Measurements from ENCODE around the gene S100A7. TPM values are rescaled to one million over a fixed set of nuclear protein-coding genes. Genes with fewer than 3 reads are reported as not detected.

S100A7 gene
- polyA plus RNA-seq, 1 donor from 2014 or later: not detected

GRCh38 chr1:153437236-153437635 is 23.2 kb downstream of the S100A7 start:
- no peaks in the 10 kb centered on the region for H3K36me3 ChIP-seq (ENCODE audit: insufficient read depth, low read length)
- no peaks in the 10 kb centered on the region for H3K27me3 ChIP-seq (ENCODE audit: insufficient read depth, low read depth, low read length)
- no peak overlapping the region for H3K27ac ChIP-seq (ENCODE audit: low read length)
- no peaks in the 10 kb centered on the region for H3F3A ChIP-seq (ENCODE audit: insufficient read depth, low read length, poor library complexity, severe bottlenecking)
- no peaks in the 10 kb centered on the region for H4K20me1 ChIP-seq (ENCODE audit: insufficient read depth)
- H3K4me2 ChIP-seq (ENCODE audit: low read length): no peak overlapping the region
- no peaks in the 10 kb centered on the region for H3K9me2 ChIP-seq (ENCODE audit: insufficient read depth, low read length)
- TF ChIP-seq CTCF (IDR thresholded peaks at IDR 0.05; ENCODE audit: poor library complexity, severe bottlenecking) (no peak), RAD21 (conservative IDR thresholded peaks at IDR 0.05) (no peak), SMC3 (conservative IDR thresholded peaks at IDR 0.05; ENCODE audit: poor library complexity) (no peak), TAF1 (IDR thresholded peaks at IDR 0.05; ENCODE audit: low read depth) (no peak), EZH2 (IDR thresholded peaks at IDR 0.05; ENCODE audit: borderline replicate concordance, insufficient read depth, low read length, poor library complexity, severe bottlenecking) (no peak), POLR2AphosphoS5 (IDR thresholded peaks at IDR 0.05) (no peak), MXI1 (conservative IDR thresholded peaks at IDR 0.05; ENCODE audit: poor library complexity, severe bottlenecking) (no peak)
- TF ChIP-seq, protein P1, sequence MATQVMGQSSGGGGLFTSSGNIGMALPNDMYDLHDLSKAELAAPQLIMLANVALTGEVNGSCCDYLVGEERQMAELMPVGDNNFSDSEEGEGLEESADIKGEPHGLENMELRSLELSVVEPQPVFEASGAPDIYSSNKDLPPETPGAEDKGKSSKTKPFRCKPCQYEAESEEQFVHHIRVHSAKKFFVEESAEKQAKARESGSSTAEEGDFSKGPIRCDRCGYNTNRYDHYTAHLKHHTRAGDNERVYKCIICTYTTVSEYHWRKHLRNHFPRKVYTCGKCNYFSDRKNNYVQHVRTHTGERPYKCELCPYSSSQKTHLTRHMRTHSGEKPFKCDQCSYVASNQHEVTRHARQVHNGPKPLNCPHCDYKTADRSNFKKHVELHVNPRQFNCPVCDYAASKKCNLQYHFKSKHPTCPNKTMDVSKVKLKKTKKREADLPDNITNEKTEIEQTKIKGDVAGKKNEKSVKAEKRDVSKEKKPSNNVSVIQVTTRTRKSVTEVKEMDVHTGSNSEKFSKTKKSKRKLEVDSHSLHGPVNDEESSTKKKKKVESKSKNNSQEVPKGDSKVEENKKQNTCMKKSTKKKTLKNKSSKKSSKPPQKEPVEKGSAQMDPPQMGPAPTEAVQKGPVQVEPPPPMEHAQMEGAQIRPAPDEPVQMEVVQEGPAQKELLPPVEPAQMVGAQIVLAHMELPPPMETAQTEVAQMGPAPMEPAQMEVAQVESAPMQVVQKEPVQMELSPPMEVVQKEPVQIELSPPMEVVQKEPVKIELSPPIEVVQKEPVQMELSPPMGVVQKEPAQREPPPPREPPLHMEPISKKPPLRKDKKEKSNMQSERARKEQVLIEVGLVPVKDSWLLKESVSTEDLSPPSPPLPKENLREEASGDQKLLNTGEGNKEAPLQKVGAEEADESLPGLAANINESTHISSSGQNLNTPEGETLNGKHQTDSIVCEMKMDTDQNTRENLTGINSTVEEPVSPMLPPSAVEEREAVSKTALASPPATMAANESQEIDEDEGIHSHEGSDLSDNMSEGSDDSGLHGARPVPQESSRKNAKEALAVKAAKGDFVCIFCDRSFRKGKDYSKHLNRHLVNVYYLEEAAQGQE (IDR thresholded peaks at IDR 0.05; ENCODE audit: borderline replicate concordance): no peak
- H3K9me3 ChIP-seq (ENCODE audit: low read length): no peaks in the 10 kb centered on the region
- H2AFZ ChIP-seq (ENCODE audit: low read depth, low read length): no peak overlapping the region
- H3K4me3 ChIP-seq (ENCODE audit: low read length): no peak overlapping the region
- H3K9ac ChIP-seq (ENCODE audit: low read length): no peak overlapping the region
- no peaks in the 10 kb centered on the region for H3K79me2 ChIP-seq (replicated peaks; ENCODE audit: insufficient read depth, low read length)

- Histone ChIP-seq H3K9me3 (ENCODE audit: low read length) (no peaks in the 10 kb centered on the region), H3K4me2 (ENCODE audit: low read length) (no peak overlapping the region), H3F3A (ENCODE audit: insufficient read depth, low read length, poor library complexity, severe bottlenecking) (no peaks in the 10 kb centered on the region), H2AFZ (ENCODE audit: low read depth, low read length) (no peak overlapping the region), H3K4me3 (ENCODE audit: low read length) (no peak overlapping the region), H3K27ac (ENCODE audit: low read length) (no peak overlapping the region), H4K20me1 (ENCODE audit: insufficient read depth) (no peaks in the 10 kb centered on the region), H3K79me2 (replicated peaks; ENCODE audit: insufficient read depth, low read length) (no peaks in the 10 kb centered on the region), H3K36me3 (ENCODE audit: insufficient read depth, low read length) (no peaks in the 10 kb centered on the region), H3K9me2 (ENCODE audit: insufficient read depth, low read length) (no peaks in the 10 kb centered on the region), H3K27me3 (ENCODE audit: insufficient read depth, low read depth, low read length) (no peaks in the 10 kb centered on the region), H3K9ac (ENCODE audit: low read length) (no peak overlapping the region)
- TF ChIP-seq SMC3 (conservative IDR thresholded peaks at IDR 0.05; ENCODE audit: poor library complexity) (no peak), POLR2AphosphoS5 (IDR thresholded peaks at IDR 0.05) (no peak), CTCF (IDR thresholded peaks at IDR 0.05; ENCODE audit: poor library complexity, severe bottlenecking) (no peak), EP300 (conservative IDR thresholded peaks at IDR 0.05; ENCODE audit: poor library complexity, severe bottlenecking) (no peak), EZH2 (IDR thresholded peaks at IDR 0.05; ENCODE audit: borderline replicate concordance, insufficient read depth, low read length, poor library complexity, severe bottlenecking) (no peak), RAD21 (conservative IDR thresholded peaks at IDR 0.05) (no peak), MXI1 (conservative IDR thresholded peaks at IDR 0.05; ENCODE audit: poor library complexity, severe bottlenecking) (no peak), TAF1 (IDR thresholded peaks at IDR 0.05; ENCODE audit: low read depth) (no peak)
- TF ChIP-seq, protein P1 (IDR thresholded peaks at IDR 0.05; ENCODE audit: borderline replicate concordance): no peak
Observed at GRCh38 chr1:153434746-153435455, 25.6 kb downstream of the S100A7 start.

Data from neural cell (in vitro differentiated cells).